Thyroid gland (tissue), 4 donors: ENCODE results near the gene PCK2.

Source experiments
- POLR2A ChIP-seq, 2 donors: fragments of 450-650 bp; IDR thresholded peaks; one replicate each; pipeline ENCODE4 v1.6.1; 2017; ENCODE audit warnings: antibody characterized with exemption in 2 of 2, mild to moderate bottlenecking in 2 of 2, moderate library complexity in 1 of 2
- TF ChIP-seq, protein P1 (sequence below), 6 experiments: fragments of 200-600 bp in 3 of 6; fragments of 450-650 bp in 3 of 6; sonication (generic) in 3 of 6; IDR thresholded peaks; one replicate each; pipeline ENCODE4 v1.5.1; 2016 to 2019; ENCODE audit warnings: antibody characterized with exemption in 6 of 6, mild to moderate bottlenecking in 2 of 6, inconsistent platforms in 1 of 6, moderate library complexity in 1 of 6

- TF ChIP-seq, protein P1, sequence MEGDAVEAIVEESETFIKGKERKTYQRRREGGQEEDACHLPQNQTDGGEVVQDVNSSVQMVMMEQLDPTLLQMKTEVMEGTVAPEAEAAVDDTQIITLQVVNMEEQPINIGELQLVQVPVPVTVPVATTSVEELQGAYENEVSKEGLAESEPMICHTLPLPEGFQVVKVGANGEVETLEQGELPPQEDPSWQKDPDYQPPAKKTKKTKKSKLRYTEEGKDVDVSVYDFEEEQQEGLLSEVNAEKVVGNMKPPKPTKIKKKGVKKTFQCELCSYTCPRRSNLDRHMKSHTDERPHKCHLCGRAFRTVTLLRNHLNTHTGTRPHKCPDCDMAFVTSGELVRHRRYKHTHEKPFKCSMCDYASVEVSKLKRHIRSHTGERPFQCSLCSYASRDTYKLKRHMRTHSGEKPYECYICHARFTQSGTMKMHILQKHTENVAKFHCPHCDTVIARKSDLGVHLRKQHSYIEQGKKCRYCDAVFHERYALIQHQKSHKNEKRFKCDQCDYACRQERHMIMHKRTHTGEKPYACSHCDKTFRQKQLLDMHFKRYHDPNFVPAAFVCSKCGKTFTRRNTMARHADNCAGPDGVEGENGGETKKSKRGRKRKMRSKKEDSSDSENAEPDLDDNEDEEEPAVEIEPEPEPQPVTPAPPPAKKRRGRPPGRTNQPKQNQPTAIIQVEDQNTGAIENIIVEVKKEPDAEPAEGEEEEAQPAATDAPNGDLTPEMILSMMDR (IDR thresholded peaks at IDR 0.05) = no peak
- TF ChIP-seq POLR2A (IDR thresholded peaks at IDR 0.05) = no peak
Observed at GRCh38 chr14:24079491-24080141, 14.5 kb upstream of the PCK2 start.
